ENCODE measurements around the gene SHQ1. TPM values are rescaled to one million over a fixed set of nuclear protein-coding genes. Genes with fewer than 3 reads are reported as not detected.
A peak's percentile ranks its signal among the peaks of the same experiment; 100 is the strongest.

SHQ1 gene
- total RNA-seq, 2 donors from 2014 or later: 26.4 to 26.7 TPM

DNA sequence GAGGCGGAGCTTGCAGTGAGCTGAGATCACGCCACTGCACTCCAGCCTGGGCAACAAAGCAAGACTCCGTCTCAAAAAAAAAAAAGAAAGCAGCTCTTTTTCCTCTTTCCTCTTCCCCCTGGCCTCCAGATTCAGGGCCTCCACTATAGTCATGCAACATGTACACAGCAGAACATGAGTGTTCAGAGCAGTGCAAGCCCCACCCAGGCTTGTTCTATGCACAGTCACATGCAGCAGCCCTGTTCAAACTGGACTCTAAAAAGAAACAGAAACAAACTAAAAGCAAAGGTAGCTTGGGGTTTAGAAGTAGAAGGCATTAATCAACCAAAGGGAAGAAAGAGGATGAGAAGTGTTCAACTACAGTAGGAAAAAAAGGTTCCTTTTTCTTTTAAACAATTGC lies 11.8 kb downstream of the SHQ1 start:
- no peak overlapping the region for H3K4me3 Mint-ChIP-seq
- no peaks in the 10 kb centered on the region for H3K9me3 Mint-ChIP-seq
- ATAC-seq (replicated peaks in 1 of 2) (no peak), DNase-seq (no peak)
- H3K27ac Mint-ChIP-seq: no peak overlapping the region
- no peaks in the 10 kb centered on the region for H3K27me3 Mint-ChIP-seq (ENCODE audit: low read depth)
- H3K4me1 Mint-ChIP-seq (ENCODE audit: low read depth): no peaks in the 10 kb centered on the region
- H3K36me3 Mint-ChIP-seq (ENCODE audit: insufficient read depth in 2 of 2): peaks cover 2 to 15% of the 10 kb centered on the region in 2 donors

DNA sequence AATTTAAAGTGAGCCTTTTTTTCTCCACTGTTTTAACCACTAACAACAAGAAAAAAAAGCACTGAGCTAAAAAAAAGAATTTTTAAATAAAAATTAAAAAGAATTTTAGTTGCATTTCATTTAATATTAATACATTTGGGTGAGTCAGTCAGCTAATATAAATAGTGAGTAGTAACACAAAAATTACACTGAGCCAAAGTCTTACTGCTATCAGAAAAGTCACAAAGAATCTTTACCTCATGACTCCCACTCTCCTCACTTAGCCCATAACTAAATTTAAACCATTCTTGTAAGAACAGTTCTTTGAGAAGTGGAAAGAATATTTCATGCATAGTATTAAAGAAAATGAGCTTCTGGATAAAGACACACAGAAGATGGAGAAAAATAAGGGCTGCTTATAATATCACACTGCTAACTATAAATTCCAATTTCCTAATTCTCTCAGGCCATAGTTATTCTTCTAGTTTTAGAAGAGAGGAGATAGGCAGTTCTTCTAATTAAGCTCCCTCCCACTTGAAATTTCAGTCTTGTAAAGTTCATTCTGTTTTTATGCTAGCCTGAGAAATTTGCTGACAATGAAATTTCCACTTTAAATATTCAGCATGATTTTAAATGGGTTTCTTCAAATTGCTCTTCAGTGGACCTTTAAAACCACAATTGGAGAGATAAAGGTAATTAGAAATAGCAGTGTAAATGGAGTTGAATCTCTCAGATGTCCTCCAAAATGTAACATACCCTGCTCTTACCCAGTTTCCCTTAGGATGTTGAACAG lies 17.6 kb downstream of the SHQ1 start:
- ATAC-seq (replicated peaks in 1 of 2) (no peak), DNase-seq (no peak)
- no peak overlapping the region for H3K4me3 Mint-ChIP-seq
- H3K27ac Mint-ChIP-seq: no peak overlapping the region
- no peaks in the 10 kb centered on the region for H3K4me1 Mint-ChIP-seq (ENCODE audit: low read depth)
- H3K27me3 Mint-ChIP-seq (ENCODE audit: low read depth): no peaks in the 10 kb centered on the region
- H3K9me3 Mint-ChIP-seq: no peaks in the 10 kb centered on the region
- peaks cover 4 to 15% of the 10 kb centered on the region in 2 donors for H3K36me3 Mint-ChIP-seq (ENCODE audit: insufficient read depth in 2 of 2)

DNA sequence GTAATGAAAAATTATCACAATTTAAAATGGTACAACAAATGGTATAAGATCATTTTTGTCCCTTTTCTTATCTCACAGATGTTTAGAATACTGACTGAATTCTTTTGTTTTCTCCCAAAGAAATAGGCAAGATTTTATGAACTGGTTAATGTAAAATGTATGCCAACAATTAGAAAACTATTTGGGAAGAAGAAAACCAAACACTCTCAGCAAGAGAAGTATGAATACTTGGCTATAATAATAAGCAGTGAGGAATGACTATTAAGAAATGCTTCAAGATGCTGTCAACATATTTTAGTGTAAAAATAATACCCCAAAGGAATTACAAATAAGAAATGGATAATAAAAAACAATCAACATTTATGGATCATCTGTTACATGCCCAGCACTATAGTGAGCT lies 18.5 kb downstream of the SHQ1 start:
- Mint-ChIP-seq H3K27ac (no peak overlapping the region), H3K4me1 (ENCODE audit: low read depth) (no peaks in the 10 kb centered on the region), H3K4me3 (no peak overlapping the region), H3K36me3 (ENCODE audit: insufficient read depth in 2 of 2) (peaks cover 4 to 13% of the 10 kb centered on the region in 2 donors), H3K9me3 (no peaks in the 10 kb centered on the region), H3K27me3 (ENCODE audit: low read depth) (no peaks in the 10 kb centered on the region)
- ATAC-seq (replicated peaks in 1 of 2): no peak
- no peak for DNase-seq

DNA sequence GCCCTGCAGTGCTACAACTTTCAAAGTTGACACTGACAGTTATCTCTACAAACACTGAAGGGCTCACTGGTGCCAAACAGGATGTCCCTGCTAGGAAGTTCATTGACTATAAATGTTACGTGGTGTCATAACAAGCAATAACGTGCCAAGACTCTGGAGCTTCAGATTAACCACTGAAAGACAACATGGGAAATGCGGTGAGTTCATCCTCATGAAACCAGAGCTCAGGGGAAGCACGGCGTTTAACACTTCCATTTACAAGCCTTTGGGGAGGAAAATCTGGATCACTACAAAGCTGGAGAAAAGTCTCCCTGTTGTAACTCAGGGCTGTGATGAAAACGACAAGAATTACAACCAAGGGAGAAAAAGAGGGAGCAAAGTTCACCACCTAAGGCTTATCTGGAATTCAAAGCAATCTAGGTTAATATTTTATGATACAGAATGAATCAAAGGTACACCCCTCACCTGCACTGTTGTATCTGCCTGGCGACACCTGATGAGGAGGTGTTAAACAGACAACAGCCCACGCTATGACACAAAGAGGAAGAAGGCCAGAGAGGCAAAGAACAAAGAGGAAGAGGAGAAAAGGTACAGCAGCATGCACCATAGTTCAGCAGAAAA lies 27.0 kb downstream of the SHQ1 start:
- no peaks in the 10 kb centered on the region for H3K27me3 Mint-ChIP-seq (ENCODE audit: low read depth)
- H3K27ac Mint-ChIP-seq: no peak overlapping the region
- peaks cover 11% of the 10 kb centered on the region for H3K4me1 Mint-ChIP-seq (ENCODE audit: low read depth)
- peaks cover 0 to 2% of the 10 kb centered on the region in 2 donors for H3K36me3 Mint-ChIP-seq (ENCODE audit: insufficient read depth in 2 of 2)
- DNase-seq (peak in 1 of 2 donors; percentile 13), ATAC-seq (replicated peaks in 1 of 2) (peak; percentile 30 to 38)
- no peak overlapping the region for H3K4me3 Mint-ChIP-seq
- H3K9me3 Mint-ChIP-seq: no peaks in the 10 kb centered on the region

DNA sequence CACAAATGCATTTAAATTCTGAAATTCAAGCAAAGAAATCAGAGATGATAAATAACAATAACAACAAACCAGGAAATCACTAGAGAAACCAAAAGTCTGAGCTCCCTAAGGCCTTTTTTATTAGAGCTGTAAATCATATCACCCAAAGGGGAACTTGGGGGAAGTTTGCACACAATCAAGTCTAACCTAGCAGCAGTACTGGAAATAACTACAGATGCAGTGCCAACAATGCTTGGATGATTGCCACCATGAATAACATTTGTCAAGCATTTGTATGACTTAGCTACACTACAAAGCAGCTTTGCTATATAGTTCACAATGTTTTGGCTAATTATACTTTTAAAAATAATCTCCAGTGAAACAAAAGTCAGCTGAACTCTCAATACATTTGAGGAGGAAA lies 27.8 kb downstream of the SHQ1 start:
- DNase-seq (no peak), ATAC-seq (replicated peaks in 1 of 2) (no peak)
- Mint-ChIP-seq H3K9me3 (no peaks in the 10 kb centered on the region), H3K36me3 (ENCODE audit: insufficient read depth in 2 of 2) (peaks cover 0 to 6% of the 10 kb centered on the region in 2 donors), H3K27me3 (ENCODE audit: low read depth) (no peaks in the 10 kb centered on the region), H3K27ac (no peak overlapping the region), H3K4me3 (no peak overlapping the region), H3K4me1 (ENCODE audit: low read depth) (peaks cover 19% of the 10 kb centered on the region)

DNA sequence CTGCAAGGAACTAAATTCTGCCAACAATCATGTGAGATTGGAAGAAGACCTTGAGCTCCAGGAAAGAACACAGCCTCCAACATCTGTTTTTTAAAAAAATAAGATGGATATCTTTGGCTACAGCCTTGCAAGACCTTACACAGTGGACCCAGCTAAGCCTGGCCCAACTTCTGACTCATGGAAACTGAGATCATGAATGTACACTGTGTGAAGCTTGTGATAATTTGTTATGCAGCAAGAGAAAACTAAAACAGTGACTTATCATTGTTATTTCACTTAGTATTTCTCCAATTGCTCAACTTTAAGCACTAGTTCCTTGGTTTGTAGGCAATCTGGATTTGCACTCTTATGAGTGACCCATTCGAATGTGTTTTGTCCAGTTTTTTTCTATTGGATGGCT lies 29.3 kb downstream of the SHQ1 start:
- H3K36me3 Mint-ChIP-seq (ENCODE audit: insufficient read depth in 2 of 2): peaks cover 0 to 12% of the 10 kb centered on the region in 2 donors
- no peak overlapping the region for H3K27ac Mint-ChIP-seq
- H3K27me3 Mint-ChIP-seq (ENCODE audit: low read depth): no peaks in the 10 kb centered on the region
- no peaks in the 10 kb centered on the region for H3K9me3 Mint-ChIP-seq
- no peak overlapping the region for H3K4me3 Mint-ChIP-seq
- DNase-seq (peak; percentile 12 to 37), ATAC-seq (replicated peaks in 1 of 2) (peak; percentile 51 to 61)
- H3K4me1 Mint-ChIP-seq (ENCODE audit: low read depth): peaks cover 20% of the 10 kb centered on the region

DNA sequence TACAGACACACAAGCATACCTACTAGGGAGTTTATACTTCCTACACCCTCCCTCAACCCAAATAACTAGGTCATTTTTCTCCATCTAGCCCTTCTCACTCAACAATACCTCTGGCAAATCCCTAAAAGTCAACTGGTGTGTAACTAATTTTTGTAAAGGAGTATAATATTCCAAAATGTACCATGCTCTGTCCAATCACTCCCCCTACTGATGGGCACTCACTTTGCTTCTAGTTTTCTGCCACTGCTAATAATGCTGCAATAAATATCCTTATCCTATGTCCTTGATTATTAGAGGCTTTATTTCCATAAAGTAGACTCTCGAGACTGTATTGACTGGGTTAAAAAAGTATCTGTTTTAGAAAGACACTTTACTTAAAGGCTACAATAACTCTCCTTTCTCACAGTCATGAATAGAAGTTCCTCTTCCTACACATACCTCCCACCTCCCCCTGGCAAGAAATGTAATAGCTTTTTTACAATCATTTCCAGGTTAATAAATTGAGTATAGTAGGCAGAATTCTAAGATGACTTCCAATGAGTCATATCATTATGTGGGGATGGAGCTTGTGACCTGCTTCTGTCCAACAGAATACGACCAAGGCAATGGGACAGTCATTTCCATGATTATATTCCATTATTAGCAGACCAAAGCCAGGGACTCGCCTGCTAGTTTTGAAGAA lies 30.0 kb downstream of the SHQ1 start:
- peaks cover 0 to 15% of the 10 kb centered on the region in 2 donors for H3K36me3 Mint-ChIP-seq (ENCODE audit: insufficient read depth in 2 of 2)
- DNase-seq (no peak), ATAC-seq (replicated peaks in 1 of 2) (no peak)
- H3K4me3 Mint-ChIP-seq: peak overlapping the region; percentile 19 to 22
- H3K27me3 Mint-ChIP-seq (ENCODE audit: low read depth): no peaks in the 10 kb centered on the region
- H3K9me3 Mint-ChIP-seq: no peaks in the 10 kb centered on the region
- peak overlapping the region; percentile 68 for H3K27ac Mint-ChIP-seq
- peaks cover 20% of the 10 kb centered on the region for H3K4me1 Mint-ChIP-seq (ENCODE audit: low read depth)

DNA sequence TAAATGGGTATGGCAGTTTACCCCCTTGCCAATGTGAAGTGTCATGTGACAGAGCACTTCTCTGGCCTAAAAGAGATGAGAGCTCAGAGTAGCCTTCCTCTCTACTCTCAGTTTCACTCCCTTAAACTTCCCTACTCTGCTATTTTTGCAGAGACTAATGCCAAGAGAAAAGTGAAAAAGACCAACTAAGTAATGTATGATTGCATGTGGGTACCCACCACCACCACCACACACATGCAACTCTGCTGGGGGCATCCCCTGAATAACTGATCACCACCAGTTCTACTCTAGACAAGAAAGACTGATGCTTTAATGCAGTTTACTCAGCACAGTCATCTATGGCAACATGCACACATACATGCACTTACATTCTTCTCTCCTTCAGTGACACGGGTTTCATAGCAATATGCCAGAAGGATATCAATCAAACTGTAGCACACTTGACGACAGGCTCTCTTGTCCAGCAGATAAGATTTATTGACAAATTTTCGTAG lies 31.3 kb downstream of the SHQ1 start:
- DNase-seq: peak; percentile 36 to 58
- Mint-ChIP-seq H3K27me3 (ENCODE audit: low read depth) (no peaks in the 10 kb centered on the region), H3K9me3 (no peaks in the 10 kb centered on the region), H3K4me3 (no peak overlapping the region), H3K27ac (no peak overlapping the region), H3K4me1 (ENCODE audit: low read depth) (peaks cover 20% of the 10 kb centered on the region), H3K36me3 (ENCODE audit: insufficient read depth in 2 of 2) (peaks cover 0 to 18% of the 10 kb centered on the region in 2 donors)
- ATAC-seq (replicated peaks in 1 of 2): peak; percentile 84 to 89

DNA sequence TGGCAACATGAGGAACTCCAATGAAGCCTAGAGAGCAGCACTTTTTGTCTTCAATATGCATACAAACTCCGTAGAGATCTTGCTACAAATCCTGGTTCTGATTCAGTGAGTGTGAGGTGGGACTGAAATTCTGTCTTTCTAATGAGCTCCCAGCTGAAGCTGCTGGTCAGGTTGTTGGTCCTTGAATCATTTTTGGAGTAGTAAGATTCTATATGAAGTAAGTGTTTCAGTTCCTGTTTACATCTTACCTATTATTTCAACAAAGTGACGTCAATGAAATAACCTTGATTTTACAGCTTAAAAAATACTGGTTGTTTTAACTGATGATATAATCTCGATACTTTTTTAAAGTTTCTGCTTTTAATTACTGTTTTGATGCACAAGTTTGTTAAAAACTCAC lies 33.9 kb downstream of the SHQ1 start:
- ATAC-seq (replicated peaks in 1 of 2) (no peak), DNase-seq (no peak)
- peaks cover 24% of the 10 kb centered on the region for H3K4me1 Mint-ChIP-seq (ENCODE audit: low read depth)
- H3K9me3 Mint-ChIP-seq: no peaks in the 10 kb centered on the region
- H3K27me3 Mint-ChIP-seq (ENCODE audit: low read depth): no peaks in the 10 kb centered on the region
- H3K36me3 Mint-ChIP-seq (ENCODE audit: insufficient read depth in 2 of 2): peaks cover 0 to 23% of the 10 kb centered on the region in 2 donors
- H3K27ac Mint-ChIP-seq: no peak overlapping the region
- no peak overlapping the region for H3K4me3 Mint-ChIP-seq

DNA sequence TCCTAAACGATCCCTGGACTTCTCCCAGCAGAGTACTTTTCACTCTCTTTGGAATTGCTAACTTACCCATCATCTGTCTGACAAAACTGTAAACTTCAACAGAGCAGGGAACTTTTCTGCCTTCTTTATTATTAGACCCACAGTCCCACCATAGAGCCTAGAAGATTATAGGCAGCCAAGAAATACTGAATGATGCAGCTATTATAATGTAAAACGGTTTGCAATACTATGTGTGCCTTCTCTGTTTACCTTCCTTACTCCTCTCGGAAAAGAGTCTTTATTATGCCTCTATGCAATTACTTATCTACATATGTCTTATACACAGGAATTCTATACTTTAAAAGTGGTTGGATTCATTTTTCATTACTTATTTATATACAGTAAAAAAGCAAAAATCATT lies 36.0 kb downstream of the SHQ1 start:
- no peak overlapping the region for H3K4me3 Mint-ChIP-seq

DNA sequence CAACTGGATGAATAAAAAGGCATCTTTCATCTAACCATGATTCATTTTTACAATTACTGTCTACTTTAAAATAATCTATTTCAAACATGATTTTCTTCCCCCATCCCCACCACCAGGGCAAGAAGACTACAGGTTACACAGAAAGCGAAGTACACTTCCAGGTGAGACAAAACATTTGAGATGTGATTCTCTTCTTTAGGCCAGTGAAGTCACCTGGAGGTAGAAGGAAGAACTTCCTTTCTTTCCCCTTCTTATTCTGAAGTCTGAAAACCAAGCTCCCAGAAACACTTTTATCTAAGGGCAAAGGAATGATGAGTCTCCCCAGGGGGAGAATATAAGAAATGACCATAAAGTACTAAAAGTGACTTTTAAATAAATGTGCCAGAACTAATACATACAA lies 36.7 kb downstream of the SHQ1 start:
- H3K9me3 Mint-ChIP-seq: no peaks in the 10 kb centered on the region
- peaks cover 16% of the 10 kb centered on the region for H3K4me1 Mint-ChIP-seq (ENCODE audit: low read depth)
- no peak for DNase-seq
- H3K36me3 Mint-ChIP-seq (ENCODE audit: insufficient read depth in 2 of 2): peaks cover 0 to 26% of the 10 kb centered on the region in 2 donors
- no peaks in the 10 kb centered on the region for H3K27me3 Mint-ChIP-seq (ENCODE audit: low read depth)
- no peak overlapping the region for H3K27ac Mint-ChIP-seq
- H3K4me3 Mint-ChIP-seq: no peak overlapping the region
- no peak for ATAC-seq (replicated peaks in 1 of 2)

More for the DNA sequence above, 36.0 kb downstream of the SHQ1 start:
- H3K9me3 Mint-ChIP-seq: no peaks in the 10 kb centered on the region
- DNase-seq (no peak), ATAC-seq (replicated peaks in 1 of 2) (no peak)
- H3K27ac Mint-ChIP-seq: no peak overlapping the region
- H3K36me3 Mint-ChIP-seq (ENCODE audit: insufficient read depth in 2 of 2): peaks cover 0 to 26% of the 10 kb centered on the region in 2 donors
- no peaks in the 10 kb centered on the region for H3K27me3 Mint-ChIP-seq (ENCODE audit: low read depth)
- peaks cover 22% of the 10 kb centered on the region for H3K4me1 Mint-ChIP-seq (ENCODE audit: low read depth)

DNA sequence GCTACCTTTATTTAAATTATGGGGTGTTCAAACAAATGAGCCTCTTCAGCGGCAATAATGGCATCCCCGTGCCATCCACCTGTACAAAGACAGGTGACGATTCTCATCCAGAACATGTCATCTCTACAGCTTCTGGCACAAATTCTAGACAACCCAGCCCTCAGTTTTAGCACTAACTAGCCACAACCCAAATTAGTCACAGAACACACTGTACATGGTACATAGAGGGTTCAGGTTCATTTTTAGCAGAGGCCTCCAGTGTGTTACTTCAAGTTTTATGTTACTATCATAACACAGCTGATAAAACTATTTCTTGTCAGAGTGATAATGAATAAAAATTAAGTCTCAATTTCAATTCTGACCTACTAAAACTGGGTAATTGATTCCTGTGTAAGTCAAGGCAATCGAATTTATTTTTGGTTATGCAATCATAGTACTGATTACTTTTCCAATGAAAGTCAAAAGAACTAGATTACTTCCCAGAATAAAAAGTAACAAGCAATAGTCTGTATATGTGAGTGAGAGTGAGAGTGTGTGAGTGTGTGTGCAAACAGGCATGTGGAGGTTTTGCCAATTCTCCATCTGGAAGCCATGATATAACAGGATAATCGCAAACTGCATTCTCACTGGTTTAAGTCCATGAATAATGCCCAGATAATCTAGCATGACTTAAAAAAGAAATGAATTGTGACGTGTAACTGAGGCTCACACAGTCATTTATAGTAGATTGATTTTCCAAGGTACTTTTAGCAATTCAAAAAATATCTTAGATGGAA lies 37.4 kb downstream of the SHQ1 start:
- DNase-seq (no peak), ATAC-seq (replicated peaks in 1 of 2) (no peak)
- no peak overlapping the region for H3K27ac Mint-ChIP-seq
- H3K36me3 Mint-ChIP-seq (ENCODE audit: insufficient read depth in 2 of 2): peaks cover 0 to 23% of the 10 kb centered on the region in 2 donors
- H3K27me3 Mint-ChIP-seq (ENCODE audit: low read depth): no peaks in the 10 kb centered on the region
- H3K4me1 Mint-ChIP-seq (ENCODE audit: low read depth): peaks cover 9% of the 10 kb centered on the region
- no peak overlapping the region for H3K4me3 Mint-ChIP-seq
- no peaks in the 10 kb centered on the region for H3K9me3 Mint-ChIP-seq
